ENCODE results near the gene DCLK1.

DCLK1 gene

GRCh38 chr13:35856084-35856483 lies 275.1 kb downstream of the DCLK1 start:
- peaks cover 34% of the 10 kb centered on the region for H3K4me1 ChIP-seq (ENCODE audit: insufficient read depth, low read length)
- no peak overlapping the region for H2AFZ ChIP-seq (ENCODE audit: low read depth, low read length)
- H3K4me3 ChIP-seq (ENCODE audit: low read length): no peak overlapping the region
- H3K27me3 ChIP-seq (ENCODE audit: insufficient read depth, low read length): no peaks in the 10 kb centered on the region
- H3K9me3 ChIP-seq (ENCODE audit: low read length): no peaks in the 10 kb centered on the region
- peaks cover 4% of the 10 kb centered on the region for H3K36me3 ChIP-seq (ENCODE audit: insufficient read depth, low read length)

GRCh38 chr13:35855531-35856019 lies 275.6 kb downstream of the DCLK1 start:
- Histone ChIP-seq H2AFZ (ENCODE audit: low read depth, low read length) (no peak overlapping the region), H3K27me3 (ENCODE audit: insufficient read depth, low read length) (no peaks in the 10 kb centered on the region), H3K4me3 (ENCODE audit: low read length) (no peak overlapping the region), H3K4me1 (ENCODE audit: insufficient read depth, low read length) (peaks cover 35% of the 10 kb centered on the region), H3K36me3 (ENCODE audit: insufficient read depth, low read length) (peaks cover 4% of the 10 kb centered on the region), H3K9me3 (ENCODE audit: low read length) (no peaks in the 10 kb centered on the region)

GRCh38 chr13:35854286-35854685 lies 276.9 kb downstream of the DCLK1 start:
- Histone ChIP-seq H3K27me3 (ENCODE audit: insufficient read depth, low read length) (no peaks in the 10 kb centered on the region), H3K9me3 (ENCODE audit: low read length) (no peaks in the 10 kb centered on the region), H3K4me1 (ENCODE audit: insufficient read depth, low read length) (peaks cover 35% of the 10 kb centered on the region), H3K4me3 (ENCODE audit: low read length) (no peak overlapping the region), H3K36me3 (ENCODE audit: insufficient read depth, low read length) (peaks cover 4% of the 10 kb centered on the region), H2AFZ (ENCODE audit: low read depth, low read length) (no peak overlapping the region)

- Histone ChIP-seq H3K27me3 (ENCODE audit: insufficient read depth, low read length) (no peaks in the 10 kb centered on the region), H3K4me3 (ENCODE audit: low read length) (no peak overlapping the region), H3K4me1 (ENCODE audit: insufficient read depth, low read length) (peaks cover 23% of the 10 kb centered on the region), H3K36me3 (ENCODE audit: insufficient read depth, low read length) (peaks cover 4% of the 10 kb centered on the region), H3K9me3 (ENCODE audit: low read length) (no peaks in the 10 kb centered on the region), H2AFZ (ENCODE audit: low read depth, low read length) (no peak overlapping the region)
These were observed 279.3 kb downstream of the DCLK1 start for GRCh38 chr13:35851881-35852280.

- Histone ChIP-seq H3K27me3 (ENCODE audit: insufficient read depth, low read length) (no peaks in the 10 kb centered on the region), H3K4me3 (ENCODE audit: low read length) (no peak overlapping the region), H3K36me3 (ENCODE audit: insufficient read depth, low read length) (peaks cover 4% of the 10 kb centered on the region), H3K9me3 (ENCODE audit: low read length) (no peaks in the 10 kb centered on the region), H3K4me1 (ENCODE audit: insufficient read depth, low read length) (peaks cover 21% of the 10 kb centered on the region), H2AFZ (ENCODE audit: low read depth, low read length) (no peak overlapping the region)
These were observed 279.8 kb downstream of the DCLK1 start for GRCh38 chr13:35851356-35851755.

GRCh38 chr13:35850569-35850968 lies 280.6 kb downstream of the DCLK1 start:
- Histone ChIP-seq H3K36me3 (ENCODE audit: insufficient read depth, low read length) (peaks cover 4% of the 10 kb centered on the region), H3K27me3 (ENCODE audit: insufficient read depth, low read length) (no peaks in the 10 kb centered on the region), H3K4me3 (ENCODE audit: low read length) (no peak overlapping the region), H3K4me1 (ENCODE audit: insufficient read depth, low read length) (peaks cover 14% of the 10 kb centered on the region), H2AFZ (ENCODE audit: low read depth, low read length) (no peak overlapping the region), H3K9me3 (ENCODE audit: low read length) (no peaks in the 10 kb centered on the region)

- Histone ChIP-seq H3K36me3 (ENCODE audit: insufficient read depth, low read length) (peaks cover 4% of the 10 kb centered on the region), H2AFZ (ENCODE audit: low read depth, low read length) (no peak overlapping the region), H3K4me3 (ENCODE audit: low read length) (no peak overlapping the region), H3K9me3 (ENCODE audit: low read length) (no peaks in the 10 kb centered on the region), H3K4me1 (ENCODE audit: insufficient read depth, low read length) (peaks cover 10% of the 10 kb centered on the region), H3K27me3 (ENCODE audit: insufficient read depth, low read length) (no peaks in the 10 kb centered on the region)
These were observed 281.9 kb downstream of the DCLK1 start for GRCh38 chr13:35849256-35849644.

GRCh38 chr13:35848336-35849255 lies 282.6 kb downstream of the DCLK1 start:
- Histone ChIP-seq H3K4me1 (ENCODE audit: insufficient read depth, low read length) (peaks cover 10% of the 10 kb centered on the region), H3K36me3 (ENCODE audit: insufficient read depth, low read length) (peaks cover 4% of the 10 kb centered on the region), H3K9me3 (ENCODE audit: low read length) (no peaks in the 10 kb centered on the region), H2AFZ (ENCODE audit: low read depth, low read length) (no peak overlapping the region), H3K4me3 (ENCODE audit: low read length) (no peak overlapping the region), H3K27me3 (ENCODE audit: insufficient read depth, low read length) (no peaks in the 10 kb centered on the region)

GRCh38 chr13:35843272-35843671 lies 287.9 kb downstream of the DCLK1 start:
- H2AFZ ChIP-seq (ENCODE audit: low read depth, low read length): no peak overlapping the region
- H3K4me3 ChIP-seq (ENCODE audit: low read length): no peak overlapping the region
- H3K27me3 ChIP-seq (ENCODE audit: insufficient read depth, low read length): no peaks in the 10 kb centered on the region
- no peaks in the 10 kb centered on the region for H3K9me3 ChIP-seq (ENCODE audit: low read length)
- peaks cover 6% of the 10 kb centered on the region for H3K36me3 ChIP-seq (ENCODE audit: insufficient read depth, low read length)
- H3K4me1 ChIP-seq (ENCODE audit: insufficient read depth, low read length): no peaks in the 10 kb centered on the region

- no peak overlapping the region for H2AFZ ChIP-seq (ENCODE audit: low read depth, low read length)
- no peak overlapping the region for H3K4me3 ChIP-seq (ENCODE audit: low read length)
- H3K27me3 ChIP-seq (ENCODE audit: insufficient read depth, low read length): no peaks in the 10 kb centered on the region
- peaks cover 6% of the 10 kb centered on the region for H3K36me3 ChIP-seq (ENCODE audit: insufficient read depth, low read length)
- H3K4me1 ChIP-seq (ENCODE audit: insufficient read depth, low read length): no peaks in the 10 kb centered on the region
- H3K9me3 ChIP-seq (ENCODE audit: low read length): no peaks in the 10 kb centered on the region
These were observed 290.1 kb downstream of the DCLK1 start for GRCh38 chr13:35841060-35841521.

- H3K27me3 ChIP-seq (ENCODE audit: insufficient read depth, low read length): no peaks in the 10 kb centered on the region
- H3K4me3 ChIP-seq (ENCODE audit: low read length): no peak overlapping the region
- peaks cover 6% of the 10 kb centered on the region for H3K36me3 ChIP-seq (ENCODE audit: insufficient read depth, low read length)
- no peaks in the 10 kb centered on the region for H3K4me1 ChIP-seq (ENCODE audit: insufficient read depth, low read length)
- no peak overlapping the region for H2AFZ ChIP-seq (ENCODE audit: low read depth, low read length)
- H3K9me3 ChIP-seq (ENCODE audit: low read length): no peaks in the 10 kb centered on the region
These were observed 291.4 kb downstream of the DCLK1 start for GRCh38 chr13:35839806-35840205.

GRCh38 chr13:35838356-35838755 lies 292.8 kb downstream of the DCLK1 start:
- Histone ChIP-seq H3K9me3 (ENCODE audit: low read length) (no peaks in the 10 kb centered on the region), H3K36me3 (ENCODE audit: insufficient read depth, low read length) (peaks cover 6% of the 10 kb centered on the region), H3K4me3 (ENCODE audit: low read length) (no peak overlapping the region), H3K4me1 (ENCODE audit: insufficient read depth, low read length) (no peaks in the 10 kb centered on the region), H3K27me3 (ENCODE audit: insufficient read depth, low read length) (no peaks in the 10 kb centered on the region), H2AFZ (ENCODE audit: low read depth, low read length) (no peak overlapping the region)

GRCh38 chr13:35836446-35836845 lies 294.7 kb downstream of the DCLK1 start:
- Histone ChIP-seq H3K27me3 (ENCODE audit: insufficient read depth, low read length) (no peaks in the 10 kb centered on the region), H3K9me3 (ENCODE audit: low read length) (no peaks in the 10 kb centered on the region), H3K36me3 (ENCODE audit: insufficient read depth, low read length) (peaks cover 6% of the 10 kb centered on the region), H2AFZ (ENCODE audit: low read depth, low read length) (no peak overlapping the region), H3K4me3 (ENCODE audit: low read length) (no peak overlapping the region), H3K4me1 (ENCODE audit: insufficient read depth, low read length) (no peaks in the 10 kb centered on the region)
